Endothelial cell (in vitro differentiated cells): ENCODE data around the gene NPLOC4. TPM values are rescaled to one million over a fixed set of nuclear protein-coding genes. Genes with fewer than 3 reads are reported as not detected.

Experiments used
- DNase-seq: peaks from one replicate; pipeline ENCODE4 v3.0.0; 2021; ENCODE audit warnings: low spot score
- H3K27ac Mint-ChIP-seq: one replicate; pipeline ENCODE4 v1.8.0; 2021; ENCODE audit warnings: mixed read lengths, inconsistent platforms; ENCODE audit not compliant: unreplicated experiment
- H3K27me3 Mint-ChIP-seq: one replicate; pipeline ENCODE4 v1.8.0; 2021; ENCODE audit warnings: mild to moderate bottlenecking, moderate library complexity, mixed read lengths, inconsistent platforms; ENCODE audit not compliant: unreplicated experiment
- H3K36me3 Mint-ChIP-seq: one replicate; pipeline ENCODE4 v1.8.0; 2021; ENCODE audit warnings: mild to moderate bottlenecking, low read depth, mixed read lengths, inconsistent platforms; ENCODE audit not compliant: unreplicated experiment
- H3K4me1 Mint-ChIP-seq: one replicate; pipeline ENCODE4 v1.8.0; 2021; ENCODE audit warnings: mild to moderate bottlenecking, mixed read lengths, inconsistent platforms; ENCODE audit not compliant: unreplicated experiment
- H3K4me3 Mint-ChIP-seq: one replicate; pipeline ENCODE4 v1.8.0; 2021; ENCODE audit warnings: mild to moderate bottlenecking, mixed read lengths, inconsistent platforms; ENCODE audit not compliant: unreplicated experiment
- H3K9me3 Mint-ChIP-seq: one replicate; pipeline ENCODE4 v1.8.0; 2021; ENCODE audit warnings: mixed read lengths, inconsistent platforms; ENCODE audit not compliant: unreplicated experiment
- total RNA-seq: library from RNA; stranded (reverse); fragmentation: NEBNext Ultra II Directional; extraction: Animal tissue kit (Norgen Biotek cat#: 25700); gene quantifications from one replicate; pipeline ENCODE4 v1.2.1, GENCODE V29; 2021; ENCODE audit not compliant: unreplicated experiment
- TF ChIP-seq, protein P1 (sequence below): fragments of 200-600 bp; sonication (generic); IDR thresholded peaks from one replicate; pipeline ENCODE4 v1.5.0; 2021; ENCODE audit warnings: antibody characterized with exemption; ENCODE audit not compliant: unreplicated experiment

NPLOC4 gene
- total RNA-seq, 1 donor from 2014 or later: 133 TPM

- Mint-ChIP-seq H3K9me3 (no peaks in the 10 kb centered on the region), H3K4me1 (no peaks in the 10 kb centered on the region), H3K4me3 (no peak overlapping the region), H3K36me3 (peaks cover 33% of the 10 kb centered on the region), H3K27ac (no peak overlapping the region), H3K27me3 (peaks cover 4% of the 10 kb centered on the region)
- no peak for DNase-seq
- TF ChIP-seq, protein P1, sequence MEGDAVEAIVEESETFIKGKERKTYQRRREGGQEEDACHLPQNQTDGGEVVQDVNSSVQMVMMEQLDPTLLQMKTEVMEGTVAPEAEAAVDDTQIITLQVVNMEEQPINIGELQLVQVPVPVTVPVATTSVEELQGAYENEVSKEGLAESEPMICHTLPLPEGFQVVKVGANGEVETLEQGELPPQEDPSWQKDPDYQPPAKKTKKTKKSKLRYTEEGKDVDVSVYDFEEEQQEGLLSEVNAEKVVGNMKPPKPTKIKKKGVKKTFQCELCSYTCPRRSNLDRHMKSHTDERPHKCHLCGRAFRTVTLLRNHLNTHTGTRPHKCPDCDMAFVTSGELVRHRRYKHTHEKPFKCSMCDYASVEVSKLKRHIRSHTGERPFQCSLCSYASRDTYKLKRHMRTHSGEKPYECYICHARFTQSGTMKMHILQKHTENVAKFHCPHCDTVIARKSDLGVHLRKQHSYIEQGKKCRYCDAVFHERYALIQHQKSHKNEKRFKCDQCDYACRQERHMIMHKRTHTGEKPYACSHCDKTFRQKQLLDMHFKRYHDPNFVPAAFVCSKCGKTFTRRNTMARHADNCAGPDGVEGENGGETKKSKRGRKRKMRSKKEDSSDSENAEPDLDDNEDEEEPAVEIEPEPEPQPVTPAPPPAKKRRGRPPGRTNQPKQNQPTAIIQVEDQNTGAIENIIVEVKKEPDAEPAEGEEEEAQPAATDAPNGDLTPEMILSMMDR: no peak
These were observed 37.0 kb downstream of the NPLOC4 start for GRCh38 chr17:81599719-81600486.

- H3K27ac Mint-ChIP-seq: peak overlapping the region; percentile 31
- no peaks in the 10 kb centered on the region for H3K9me3 Mint-ChIP-seq
- peaks cover 35% of the 10 kb centered on the region for H3K36me3 Mint-ChIP-seq
- peaks cover 7% of the 10 kb centered on the region for H3K27me3 Mint-ChIP-seq
- H3K4me3 Mint-ChIP-seq: peak overlapping the region; percentile 48
- DNase-seq: no peak
- TF ChIP-seq, protein P1: no peak
- H3K4me1 Mint-ChIP-seq: no peaks in the 10 kb centered on the region
These were observed 43.6 kb downstream of the NPLOC4 start for GRCh38 chr17:81593105-81593871.

DNA sequence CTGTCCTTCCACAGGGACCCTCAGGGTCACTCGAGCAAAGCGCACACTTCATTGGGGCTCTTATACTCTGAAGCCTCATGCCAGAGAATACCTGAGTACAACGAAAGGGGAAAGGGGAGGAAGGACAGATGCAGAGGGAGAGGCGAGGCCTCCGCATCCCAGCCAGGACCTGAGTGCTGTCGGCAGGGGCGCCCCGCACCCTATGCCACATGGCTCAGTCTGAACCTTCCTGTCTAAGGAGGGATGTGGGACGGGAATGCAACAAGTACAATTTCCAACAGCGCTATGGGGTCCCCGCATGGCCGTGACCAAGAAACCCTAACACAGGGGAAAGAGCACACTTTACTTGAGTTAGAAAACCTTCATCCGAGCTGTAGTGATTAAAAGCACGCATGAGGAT is 44.9 kb downstream of the NPLOC4 start:
- peak overlapping the region; percentile 48 for H3K4me3 Mint-ChIP-seq
- peaks cover 4% of the 10 kb centered on the region for H3K27me3 Mint-ChIP-seq
- peaks cover 37% of the 10 kb centered on the region for H3K36me3 Mint-ChIP-seq
- no peaks in the 10 kb centered on the region for H3K9me3 Mint-ChIP-seq
- TF ChIP-seq, protein P1: no peak
- DNase-seq: no peak
- H3K4me1 Mint-ChIP-seq: no peaks in the 10 kb centered on the region
- no peak overlapping the region for H3K27ac Mint-ChIP-seq

DNA sequence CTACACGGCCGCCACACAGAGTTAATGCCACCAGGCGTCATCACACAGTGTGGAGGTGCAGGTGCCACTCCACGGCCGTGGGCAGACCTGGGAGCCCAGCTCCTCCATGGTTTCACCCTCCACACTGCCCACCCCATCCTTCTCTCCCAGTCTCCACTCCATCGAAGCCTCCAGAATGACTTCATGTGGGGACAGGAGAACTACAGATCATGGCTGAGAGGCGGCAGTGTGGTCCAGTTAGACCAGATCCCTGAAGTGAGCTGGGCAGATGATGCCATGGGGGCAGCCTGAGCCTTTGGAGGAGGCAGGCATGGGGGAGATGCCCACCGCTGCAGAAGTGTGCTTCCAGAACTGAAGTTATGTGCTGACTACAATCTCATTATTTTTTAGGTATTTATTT is 46.8 kb downstream of the NPLOC4 start:
- Mint-ChIP-seq H3K27me3 (peaks cover 8% of the 10 kb centered on the region), H3K4me3 (no peak overlapping the region), H3K27ac (no peak overlapping the region), H3K4me1 (no peaks in the 10 kb centered on the region), H3K9me3 (no peaks in the 10 kb centered on the region), H3K36me3 (peaks cover 47% of the 10 kb centered on the region)
- DNase-seq: no peak
- TF ChIP-seq, protein P1: no peak

- Mint-ChIP-seq H3K27me3 (peaks cover 8% of the 10 kb centered on the region), H3K4me1 (no peaks in the 10 kb centered on the region), H3K4me3 (peak overlapping the region; percentile 47), H3K9me3 (no peaks in the 10 kb centered on the region), H3K27ac (no peak overlapping the region), H3K36me3 (peaks cover 48% of the 10 kb centered on the region)
- TF ChIP-seq, protein P1: no peak
- DNase-seq: no peak
These were observed 47.3 kb downstream of the NPLOC4 start for GRCh38 chr17:81589612-81590011.
